Parathyroid adenoma (tissue), 2 donors: Measurements from ENCODE around the gene MUC2.

ENCODE experiments used
- H2AFZ ChIP-seq: fragments of 300-600 bp; sonication (generic); one replicate; pipeline ENCODE4 v1.7.0; 2017; ENCODE audit warnings: antibody characterized with exemption, mild to moderate bottlenecking
- H3K27ac ChIP-seq: fragments of 300-600 bp; sonication (generic); one replicate; pipeline ENCODE4 v1.7.0; 2017
- H3K27me3 ChIP-seq: fragments of 300-600 bp; sonication (generic); one replicate; pipeline ENCODE4 v1.7.0; 2017; ENCODE audit warnings: low read length; ENCODE audit not compliant: control insufficient read depth, insufficient read depth
- H3K36me3 ChIP-seq: fragments of 300-600 bp; sonication (generic); one replicate; pipeline ENCODE4 v1.7.0; 2017; ENCODE audit warnings: low read length; ENCODE audit not compliant: control insufficient read depth, insufficient read depth
- H3K4me1 ChIP-seq: fragments of 300-600 bp; sonication (generic); one replicate; pipeline ENCODE4 v1.7.0; 2017; ENCODE audit warnings: control low read depth
- H3K4me2 ChIP-seq: fragments of 300-600 bp; sonication (generic); one replicate; pipeline ENCODE4 v1.7.0; 2017; ENCODE audit warnings: low read length
- H3K4me3 ChIP-seq: fragments of 300-600 bp; sonication (generic); one replicate; pipeline ENCODE4 v1.7.0; 2017; ENCODE audit warnings: low read depth, low read length
- H3K79me2 ChIP-seq: fragments of 300-600 bp; sonication (generic); one replicate; pipeline ENCODE4 v1.7.0; 2017; ENCODE audit warnings: control low read depth
- H3K9ac ChIP-seq: fragments of 300-600 bp; sonication (generic); one replicate; pipeline ENCODE4 v1.7.0; 2017; ENCODE audit warnings: mild to moderate bottlenecking
- H3K9me3 ChIP-seq: fragments of 300-600 bp; sonication (generic); one replicate; pipeline ENCODE4 v1.7.0; 2017; ENCODE audit warnings: low read length; ENCODE audit not compliant: control insufficient read depth
- TF ChIP-seq, protein P1 (sequence below): fragments of 300-600 bp; sonication (generic); IDR thresholded peaks from one replicate; pipeline ENCODE4 v1.7.0; 2017; ENCODE audit warnings: antibody characterized with exemption, mild to moderate bottlenecking
- donor health status: primary hyperparathyroidism.

MUC2 gene

DNA sequence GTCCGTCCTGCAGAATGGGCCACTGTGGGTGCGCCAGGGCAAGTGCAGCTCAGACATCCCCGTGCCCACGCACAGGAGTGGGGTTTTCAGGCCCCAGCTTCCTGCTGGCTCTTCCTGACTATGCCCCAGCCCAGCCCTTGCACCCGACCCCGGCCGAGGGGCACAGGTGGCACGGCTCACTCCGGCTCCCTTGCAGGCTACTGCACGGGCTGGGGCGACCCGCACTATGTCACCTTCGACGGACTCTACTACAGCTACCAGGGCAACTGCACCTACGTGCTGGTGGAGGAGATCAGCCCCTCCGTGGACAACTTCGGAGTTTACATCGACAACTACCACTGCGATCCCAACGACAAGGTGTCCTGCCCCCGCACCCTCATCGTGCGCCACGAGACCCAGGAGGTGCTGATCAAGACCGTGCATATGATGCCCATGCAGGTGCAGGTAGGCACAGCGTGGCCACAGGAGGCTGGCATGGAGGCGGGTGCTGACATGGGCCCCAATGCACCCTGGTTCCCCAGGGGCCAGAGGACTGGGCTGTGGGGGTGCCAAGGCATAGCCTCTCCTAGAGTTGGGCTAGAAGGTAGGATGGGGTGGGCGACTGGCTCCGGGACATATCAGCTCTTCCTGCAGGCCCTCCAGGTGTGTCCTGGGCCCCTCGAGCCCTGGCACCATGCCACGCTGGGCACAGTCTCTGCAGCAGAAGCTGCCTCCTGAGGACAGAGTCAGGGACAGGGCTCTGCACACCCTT, 27.7 kb downstream of the MUC2 start:
- H3K9me3 ChIP-seq: no peaks in the 10 kb centered on the region

DNA sequence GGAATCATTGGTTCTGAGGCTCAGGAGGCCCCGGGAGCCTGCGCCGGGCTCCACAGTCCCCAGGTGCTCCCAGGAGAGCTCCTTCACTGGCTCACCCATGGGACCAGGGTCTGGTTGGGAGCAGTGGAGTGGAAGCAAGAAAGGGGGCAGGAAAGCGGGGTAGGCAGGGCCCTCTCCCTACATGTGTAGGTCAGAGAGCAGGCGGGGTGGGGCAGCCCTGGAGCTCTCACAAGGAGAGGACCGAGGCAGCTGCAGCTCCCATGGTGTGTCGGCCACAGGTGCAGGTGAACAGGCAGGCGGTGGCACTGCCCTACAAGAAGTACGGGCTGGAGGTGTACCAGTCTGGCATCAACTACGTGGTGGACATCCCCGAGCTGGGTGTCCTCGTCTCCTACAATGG, 28.3 kb downstream of the MUC2 start:
- H2AFZ ChIP-seq: no peak overlapping the region
- H3K9ac ChIP-seq: no peak overlapping the region
- no peaks in the 10 kb centered on the region for H3K4me1 ChIP-seq
- H3K36me3 ChIP-seq: no peaks in the 10 kb centered on the region
- H3K27ac ChIP-seq: no peak overlapping the region
- H3K4me3 ChIP-seq: no peak overlapping the region
- H3K9me3 ChIP-seq: no peaks in the 10 kb centered on the region
- H3K79me2 ChIP-seq: no peaks in the 10 kb centered on the region
- TF ChIP-seq, protein P1, sequence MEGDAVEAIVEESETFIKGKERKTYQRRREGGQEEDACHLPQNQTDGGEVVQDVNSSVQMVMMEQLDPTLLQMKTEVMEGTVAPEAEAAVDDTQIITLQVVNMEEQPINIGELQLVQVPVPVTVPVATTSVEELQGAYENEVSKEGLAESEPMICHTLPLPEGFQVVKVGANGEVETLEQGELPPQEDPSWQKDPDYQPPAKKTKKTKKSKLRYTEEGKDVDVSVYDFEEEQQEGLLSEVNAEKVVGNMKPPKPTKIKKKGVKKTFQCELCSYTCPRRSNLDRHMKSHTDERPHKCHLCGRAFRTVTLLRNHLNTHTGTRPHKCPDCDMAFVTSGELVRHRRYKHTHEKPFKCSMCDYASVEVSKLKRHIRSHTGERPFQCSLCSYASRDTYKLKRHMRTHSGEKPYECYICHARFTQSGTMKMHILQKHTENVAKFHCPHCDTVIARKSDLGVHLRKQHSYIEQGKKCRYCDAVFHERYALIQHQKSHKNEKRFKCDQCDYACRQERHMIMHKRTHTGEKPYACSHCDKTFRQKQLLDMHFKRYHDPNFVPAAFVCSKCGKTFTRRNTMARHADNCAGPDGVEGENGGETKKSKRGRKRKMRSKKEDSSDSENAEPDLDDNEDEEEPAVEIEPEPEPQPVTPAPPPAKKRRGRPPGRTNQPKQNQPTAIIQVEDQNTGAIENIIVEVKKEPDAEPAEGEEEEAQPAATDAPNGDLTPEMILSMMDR: no peak
- no peak overlapping the region for H3K4me2 ChIP-seq
- no peaks in the 10 kb centered on the region for H3K27me3 ChIP-seq

More for the DNA sequence above, 27.7 kb downstream of the MUC2 start:
- H3K4me3 ChIP-seq: no peak overlapping the region
- TF ChIP-seq, protein P1: no peak
- H3K9ac ChIP-seq: no peak overlapping the region
- no peaks in the 10 kb centered on the region for H3K79me2 ChIP-seq
- H3K27me3 ChIP-seq: no peaks in the 10 kb centered on the region
- no peak overlapping the region for H3K4me2 ChIP-seq
- H3K36me3 ChIP-seq: no peaks in the 10 kb centered on the region
- no peaks in the 10 kb centered on the region for H3K4me1 ChIP-seq
- no peak overlapping the region for H3K27ac ChIP-seq
- no peak overlapping the region for H2AFZ ChIP-seq

DNA sequence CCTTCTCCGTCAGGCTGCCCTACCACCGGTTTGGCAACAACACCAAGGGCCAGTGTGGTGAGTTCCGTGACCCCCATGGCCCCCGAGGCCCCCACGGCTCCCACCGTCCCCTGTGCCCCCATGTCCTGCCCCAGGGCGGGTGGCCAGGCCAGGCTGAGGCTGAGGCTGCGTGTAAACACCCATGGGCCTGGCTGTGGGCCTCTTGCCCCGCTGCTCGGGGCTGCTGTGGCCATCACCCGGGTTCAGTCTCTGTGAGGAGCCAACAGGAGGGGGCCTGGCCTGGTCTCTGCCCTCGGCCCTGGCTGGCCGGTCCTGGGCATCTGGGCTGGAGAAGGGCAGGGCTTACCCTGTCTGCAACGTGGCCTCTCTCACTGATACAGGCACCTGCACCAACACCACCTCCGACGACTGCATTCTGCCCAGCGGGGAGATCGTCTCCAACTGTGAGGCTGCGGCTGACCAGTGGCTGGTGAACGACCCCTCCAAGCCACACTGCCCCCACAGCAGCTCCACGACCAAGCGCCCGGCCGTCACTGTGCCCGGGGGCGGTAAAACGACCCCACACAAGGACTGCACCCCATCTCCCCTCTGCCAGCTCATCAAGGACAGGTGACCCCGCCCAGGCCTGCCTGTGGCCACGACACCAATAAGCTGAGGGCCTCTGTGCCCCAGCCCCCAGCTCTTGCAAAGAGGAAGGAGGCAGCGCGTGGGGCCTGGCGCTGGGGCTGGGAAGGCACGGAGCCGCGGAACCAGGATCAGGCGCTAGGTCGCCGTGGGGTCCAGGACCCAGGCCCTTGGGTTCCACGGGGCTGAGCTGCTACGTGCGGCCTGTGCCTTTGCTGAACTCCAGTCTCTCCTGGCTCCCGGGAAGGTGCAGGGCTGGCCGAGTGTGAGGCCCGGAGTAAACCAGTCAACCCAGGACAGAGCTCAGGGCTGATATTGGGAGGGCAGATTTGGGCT, 29.0 kb downstream of the MUC2 start:
- H3K4me1 ChIP-seq: no peaks in the 10 kb centered on the region
- no peak overlapping the region for H3K4me2 ChIP-seq
- H3K27ac ChIP-seq: no peak overlapping the region
- H3K9ac ChIP-seq: no peak overlapping the region
- H3K4me3 ChIP-seq: no peak overlapping the region
- no peaks in the 10 kb centered on the region for H3K36me3 ChIP-seq
- TF ChIP-seq, protein P1: no peak
- no peaks in the 10 kb centered on the region for H3K9me3 ChIP-seq
- H3K27me3 ChIP-seq: no peaks in the 10 kb centered on the region
- H2AFZ ChIP-seq: no peak overlapping the region
- H3K79me2 ChIP-seq: no peaks in the 10 kb centered on the region

DNA sequence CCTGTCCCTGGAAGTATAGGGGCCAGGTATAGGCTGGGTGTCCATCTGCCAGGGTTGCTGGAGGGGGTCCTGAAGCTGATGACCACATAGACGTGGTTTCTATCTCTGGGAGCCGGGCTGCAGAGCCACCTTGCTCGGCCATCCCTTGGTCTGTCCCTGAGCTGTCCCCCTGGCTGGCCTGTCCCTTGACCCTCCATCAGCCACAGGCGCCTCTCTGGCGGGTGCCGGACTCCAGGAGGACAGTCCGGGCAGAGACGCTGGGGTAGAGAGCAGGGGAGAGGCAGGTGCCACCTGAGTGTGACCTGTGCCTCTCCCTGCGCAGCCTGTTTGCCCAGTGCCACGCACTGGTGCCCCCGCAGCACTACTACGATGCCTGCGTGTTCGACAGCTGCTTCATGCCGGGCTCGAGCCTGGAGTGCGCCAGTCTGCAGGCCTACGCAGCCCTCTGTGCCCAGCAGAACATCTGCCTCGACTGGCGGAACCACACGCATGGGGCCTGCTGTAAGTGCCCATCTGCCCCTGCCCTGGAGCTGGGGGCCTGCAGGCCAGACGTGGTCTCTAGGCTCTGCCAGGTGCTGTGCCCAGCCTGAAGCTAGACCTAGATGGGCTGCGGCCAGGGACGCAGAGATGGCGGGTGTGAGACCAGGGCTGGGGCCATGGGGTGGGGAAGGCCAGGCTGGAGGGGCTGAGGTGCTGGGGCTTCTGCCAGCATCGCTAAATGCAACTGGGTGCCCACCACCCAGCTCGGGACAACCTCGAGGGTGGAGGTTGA, 29.9 kb downstream of the MUC2 start:
- no peak overlapping the region for H3K4me3 ChIP-seq
- H3K27ac ChIP-seq: no peak overlapping the region
- no peak overlapping the region for H3K9ac ChIP-seq
- H3K9me3 ChIP-seq: no peaks in the 10 kb centered on the region
- no peaks in the 10 kb centered on the region for H3K27me3 ChIP-seq
- H3K4me1 ChIP-seq: no peaks in the 10 kb centered on the region
- H3K4me2 ChIP-seq: no peak overlapping the region
- H3K36me3 ChIP-seq: no peaks in the 10 kb centered on the region
- no peak overlapping the region for H2AFZ ChIP-seq
- H3K79me2 ChIP-seq: no peaks in the 10 kb centered on the region
- TF ChIP-seq, protein P1: no peak
